HL-60 (cell line): ENCODE results near the gene ESR1.

Experiments
- GABPA ChIP-seq: IDR thresholded peaks from 2 replicates; pipeline ENCODE4 v1.6.1; 2012; ENCODE audit warnings: low read depth
- POLR2AphosphoS5 ChIP-seq: IDR thresholded peaks from 2 replicates; pipeline ENCODE4 v1.6.1; 2012; ENCODE audit warnings: low read depth
- TF ChIP-seq, protein P1 (sequence below): IDR thresholded peaks from one replicate; pipeline ENCODE4 v1.5.1; 2011; ENCODE audit warnings: low read length, control low read depth, inconsistent platforms; ENCODE audit not compliant: insufficient read depth
- TF ChIP-seq, protein P2 (sequence below): IDR thresholded peaks from 2 replicates; pipeline ENCODE4 v1.6.1; 2012; ENCODE audit warnings: low read depth; ENCODE audit not compliant: insufficient replicate concordance

DNA sequence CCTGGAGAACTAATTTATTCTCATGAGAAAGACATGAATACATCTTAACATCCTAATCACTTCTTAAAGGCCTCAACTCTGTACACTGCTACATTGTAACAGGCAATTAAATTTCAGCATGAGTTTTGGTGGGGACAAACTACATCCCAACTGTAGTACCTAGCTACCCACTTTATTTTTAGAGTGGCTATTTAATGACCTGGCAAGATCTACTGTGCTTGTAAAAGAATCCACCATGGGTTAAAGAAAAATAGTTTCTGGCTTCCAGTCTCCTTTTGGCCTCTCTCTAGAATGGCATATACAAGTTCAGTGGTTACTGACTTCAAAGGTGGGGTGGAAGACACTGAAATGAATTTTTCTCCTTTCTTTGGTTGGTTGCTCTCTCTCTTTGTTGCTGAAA, 193.9 kb downstream of the ESR1 start:
- TF ChIP-seq GABPA, result no peak
- TF ChIP-seq, protein P1, sequence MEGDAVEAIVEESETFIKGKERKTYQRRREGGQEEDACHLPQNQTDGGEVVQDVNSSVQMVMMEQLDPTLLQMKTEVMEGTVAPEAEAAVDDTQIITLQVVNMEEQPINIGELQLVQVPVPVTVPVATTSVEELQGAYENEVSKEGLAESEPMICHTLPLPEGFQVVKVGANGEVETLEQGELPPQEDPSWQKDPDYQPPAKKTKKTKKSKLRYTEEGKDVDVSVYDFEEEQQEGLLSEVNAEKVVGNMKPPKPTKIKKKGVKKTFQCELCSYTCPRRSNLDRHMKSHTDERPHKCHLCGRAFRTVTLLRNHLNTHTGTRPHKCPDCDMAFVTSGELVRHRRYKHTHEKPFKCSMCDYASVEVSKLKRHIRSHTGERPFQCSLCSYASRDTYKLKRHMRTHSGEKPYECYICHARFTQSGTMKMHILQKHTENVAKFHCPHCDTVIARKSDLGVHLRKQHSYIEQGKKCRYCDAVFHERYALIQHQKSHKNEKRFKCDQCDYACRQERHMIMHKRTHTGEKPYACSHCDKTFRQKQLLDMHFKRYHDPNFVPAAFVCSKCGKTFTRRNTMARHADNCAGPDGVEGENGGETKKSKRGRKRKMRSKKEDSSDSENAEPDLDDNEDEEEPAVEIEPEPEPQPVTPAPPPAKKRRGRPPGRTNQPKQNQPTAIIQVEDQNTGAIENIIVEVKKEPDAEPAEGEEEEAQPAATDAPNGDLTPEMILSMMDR, result no peak
- TF ChIP-seq, protein P2, sequence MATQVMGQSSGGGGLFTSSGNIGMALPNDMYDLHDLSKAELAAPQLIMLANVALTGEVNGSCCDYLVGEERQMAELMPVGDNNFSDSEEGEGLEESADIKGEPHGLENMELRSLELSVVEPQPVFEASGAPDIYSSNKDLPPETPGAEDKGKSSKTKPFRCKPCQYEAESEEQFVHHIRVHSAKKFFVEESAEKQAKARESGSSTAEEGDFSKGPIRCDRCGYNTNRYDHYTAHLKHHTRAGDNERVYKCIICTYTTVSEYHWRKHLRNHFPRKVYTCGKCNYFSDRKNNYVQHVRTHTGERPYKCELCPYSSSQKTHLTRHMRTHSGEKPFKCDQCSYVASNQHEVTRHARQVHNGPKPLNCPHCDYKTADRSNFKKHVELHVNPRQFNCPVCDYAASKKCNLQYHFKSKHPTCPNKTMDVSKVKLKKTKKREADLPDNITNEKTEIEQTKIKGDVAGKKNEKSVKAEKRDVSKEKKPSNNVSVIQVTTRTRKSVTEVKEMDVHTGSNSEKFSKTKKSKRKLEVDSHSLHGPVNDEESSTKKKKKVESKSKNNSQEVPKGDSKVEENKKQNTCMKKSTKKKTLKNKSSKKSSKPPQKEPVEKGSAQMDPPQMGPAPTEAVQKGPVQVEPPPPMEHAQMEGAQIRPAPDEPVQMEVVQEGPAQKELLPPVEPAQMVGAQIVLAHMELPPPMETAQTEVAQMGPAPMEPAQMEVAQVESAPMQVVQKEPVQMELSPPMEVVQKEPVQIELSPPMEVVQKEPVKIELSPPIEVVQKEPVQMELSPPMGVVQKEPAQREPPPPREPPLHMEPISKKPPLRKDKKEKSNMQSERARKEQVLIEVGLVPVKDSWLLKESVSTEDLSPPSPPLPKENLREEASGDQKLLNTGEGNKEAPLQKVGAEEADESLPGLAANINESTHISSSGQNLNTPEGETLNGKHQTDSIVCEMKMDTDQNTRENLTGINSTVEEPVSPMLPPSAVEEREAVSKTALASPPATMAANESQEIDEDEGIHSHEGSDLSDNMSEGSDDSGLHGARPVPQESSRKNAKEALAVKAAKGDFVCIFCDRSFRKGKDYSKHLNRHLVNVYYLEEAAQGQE, result no peak
- TF ChIP-seq POLR2AphosphoS5, result no peak
